Cardiac atrium fibroblast (primary cell): ENCODE results near the gene MAML1. TPM values are rescaled to one million over a fixed set of nuclear protein-coding genes. Genes with fewer than 3 reads are reported as not detected.

Experiments used
- total RNA-seq: library from RNA; depleted of rRNA; stranded (reverse); fragments of >200 nt; gene quantifications from 2 replicates; pipeline ENCODE4 v1.2.3, GENCODE V29; 2015

Gene MAML1
- 12.5 and 14.4 TPM in 2 replicates for total RNA-seq

GRCh38 chr5:179732412-179732917 lies at the start of gene MAML1:
TSS of gene MAML1 (plus strand) at chr5:179732822. CDS start at chr5:179733113, 291 bp downstream.

GRCh38 chr5:179698935-179699615 lies 33.5 kb upstream of the MAML1 start, which contains the start of gene CANX:
TSS of gene CANX (plus strand) at chr5:179698967. CDS start at chr5:179705682, 6,715 bp downstream.

GRCh38 chr5:179793468-179794139 lies 61.0 kb downstream of the MAML1 start, which contains the start of gene LTC4S:
TSS of gene LTC4S (plus strand) at chr5:179793986. CDS start at chr5:179794081, 95 bp downstream.

GRCh38 chr5:179806250-179807048 lies 73.8 kb downstream of the MAML1 start, which contains the start of gene MGAT4B:
TSS of gene MGAT4B (minus strand) at chr5:179806866. CDS start at chr5:179806583, 283 bp downstream.

GRCh38 chr5:179820483-179821297 lies 88.1 kb downstream of the MAML1 start, which contains the start of gene SQSTM1:
TSS of gene SQSTM1 (plus strand) at chr5:179820905. CDS start at chr5:179820937, 32 bp downstream.

Other genes starting within 250 kb of the MAML1 start
- 24.0 and 25.1 TPM in 2 replicates for gene RUFY1, start 182.3 kb upstream of the MAML1 start, total RNA-seq
- 169 and 209 TPM in 2 replicates for gene HNRNPH1, start 109.2 kb upstream of the MAML1 start, total RNA-seq
- not detected in 2 replicates for gene CBY3, start 51.8 kb upstream of the MAML1 start, total RNA-seq
- 434 and 490 TPM in 2 replicates for gene CANX, start 33.9 kb upstream of the MAML1 start, total RNA-seq
- gene LTC4S, start 61.2 kb downstream of the MAML1 start, total RNA-seq = 9.9 and 13.9 TPM in 2 replicates
- 154 and 178 TPM in 2 replicates for gene MGAT4B, start 74.0 kb downstream of the MAML1 start, total RNA-seq
- 292 and 448 TPM in 2 replicates for gene SQSTM1, start 88.1 kb downstream of the MAML1 start, total RNA-seq
- gene MRNIP, start 126.0 kb downstream of the MAML1 start, total RNA-seq = 7.6 and 7.8 TPM in 2 replicates
- 83.0 and 88.1 TPM in 2 replicates for gene TBC1D9B, start 175.1 kb downstream of the MAML1 start, total RNA-seq